Bronchial smooth muscle cell (primary cell): ENCODE data around the gene NPDC1. TPM values are rescaled to one million over a fixed set of nuclear protein-coding genes. Genes with fewer than 3 reads are reported as not detected.

Source experiments
- total RNA-seq: library from RNA; depleted of rRNA; stranded (reverse); fragments of >200 nt; gene quantifications from 2 replicates; pipeline ENCODE4 v1.2.1, GENCODE V29; 2014

NPDC1 gene, protein sequence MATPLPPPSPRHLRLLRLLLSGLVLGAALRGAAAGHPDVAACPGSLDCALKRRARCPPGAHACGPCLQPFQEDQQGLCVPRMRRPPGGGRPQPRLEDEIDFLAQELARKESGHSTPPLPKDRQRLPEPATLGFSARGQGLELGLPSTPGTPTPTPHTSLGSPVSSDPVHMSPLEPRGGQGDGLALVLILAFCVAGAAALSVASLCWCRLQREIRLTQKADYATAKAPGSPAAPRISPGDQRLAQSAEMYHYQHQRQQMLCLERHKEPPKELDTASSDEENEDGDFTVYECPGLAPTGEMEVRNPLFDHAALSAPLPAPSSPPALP
- total RNA-seq, result 11.5 and 13.1 TPM in 2 replicates

DNA sequence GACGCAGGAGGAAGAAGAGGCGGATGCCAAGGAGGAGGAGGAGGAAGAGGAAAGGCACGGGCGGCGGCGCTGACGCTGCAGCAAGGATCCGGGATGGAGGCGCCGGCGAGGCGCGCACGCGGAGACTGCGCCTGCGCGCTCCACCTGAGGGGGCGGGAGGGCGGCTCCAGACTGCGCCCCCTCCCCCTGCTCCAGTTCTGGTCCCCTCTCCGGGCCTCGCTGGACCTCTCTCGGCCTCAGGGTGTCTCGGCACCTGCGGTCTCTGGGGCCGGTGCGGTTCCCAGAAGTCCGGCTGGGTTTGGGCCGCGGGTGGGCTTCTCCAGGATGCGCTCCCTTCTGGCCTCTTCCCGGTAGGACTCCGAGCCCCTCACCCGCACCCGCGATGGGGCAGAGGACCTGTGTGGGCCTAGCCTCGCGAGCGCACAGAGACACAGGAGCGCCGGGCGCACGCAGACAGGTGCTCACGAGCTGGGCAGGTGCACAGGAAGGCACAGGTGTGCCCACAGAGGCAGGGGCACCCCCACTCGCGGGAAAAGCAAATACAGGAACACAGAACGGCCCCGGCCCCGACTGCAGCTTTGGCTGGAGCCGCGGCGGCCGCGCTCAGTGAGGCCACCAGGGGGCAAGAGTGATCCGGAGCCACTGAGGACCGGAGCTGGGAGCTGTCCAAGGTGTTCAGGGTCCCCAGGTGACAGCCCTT is at the start of gene NPDC1:
Gene NPDC1 (minus strand): TSS at position 90 of the 700 bp plus-strand sequence. CDS start 188 bp downstream, outside the sequence.

GRCh38 chr9:137086531-137087408 is 40.8 kb upstream of the NPDC1 start, which contains the start of gene MAN1B1:
Gene MAN1B1 (plus strand): TSS chr9:137086985. CDS start chr9:137087000, 15 bp downstream.

DNA sequence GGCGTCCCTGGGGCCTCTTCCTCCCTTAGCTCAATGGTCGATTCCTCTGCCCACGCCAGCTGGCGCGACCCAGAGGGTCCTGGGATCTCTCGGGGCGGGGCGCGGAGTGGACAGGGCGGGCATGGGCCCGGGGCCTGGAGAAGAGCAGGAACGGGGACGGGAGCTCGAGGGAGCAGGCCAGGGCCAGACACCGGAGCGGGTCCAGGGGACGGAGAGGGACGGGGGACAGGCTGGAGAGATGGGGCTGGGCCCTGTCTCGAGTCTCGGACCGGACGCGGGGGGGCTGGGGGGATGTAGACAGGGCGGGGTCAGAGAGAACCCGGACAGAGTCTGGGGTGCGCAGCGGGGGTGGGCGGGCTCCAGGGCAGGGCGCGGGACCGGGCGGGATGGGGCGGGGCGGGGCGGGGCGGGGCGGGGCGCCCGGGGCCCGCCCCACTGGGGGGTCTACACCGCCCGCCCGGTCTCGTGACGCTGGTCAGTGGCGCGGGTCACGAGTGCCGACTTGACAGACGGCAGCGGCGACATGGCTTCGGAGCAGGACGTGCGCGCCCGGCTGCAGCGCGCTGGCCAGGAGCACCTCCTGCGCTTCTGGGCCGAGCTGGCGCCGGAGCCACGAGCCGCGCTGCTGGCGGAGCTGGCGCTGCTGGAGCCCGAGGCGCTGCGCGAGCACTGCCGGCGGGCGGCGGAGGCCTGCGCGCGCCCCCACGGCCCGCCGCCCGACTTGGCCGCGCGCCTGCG is 31.2 kb upstream of the NPDC1 start, which contains the start of gene UAP1L1:
Gene UAP1L1 (plus strand): TSS at position 508 of the 738 bp plus-strand sequence. CDS start 16 bp downstream, at position 524.

DNA sequence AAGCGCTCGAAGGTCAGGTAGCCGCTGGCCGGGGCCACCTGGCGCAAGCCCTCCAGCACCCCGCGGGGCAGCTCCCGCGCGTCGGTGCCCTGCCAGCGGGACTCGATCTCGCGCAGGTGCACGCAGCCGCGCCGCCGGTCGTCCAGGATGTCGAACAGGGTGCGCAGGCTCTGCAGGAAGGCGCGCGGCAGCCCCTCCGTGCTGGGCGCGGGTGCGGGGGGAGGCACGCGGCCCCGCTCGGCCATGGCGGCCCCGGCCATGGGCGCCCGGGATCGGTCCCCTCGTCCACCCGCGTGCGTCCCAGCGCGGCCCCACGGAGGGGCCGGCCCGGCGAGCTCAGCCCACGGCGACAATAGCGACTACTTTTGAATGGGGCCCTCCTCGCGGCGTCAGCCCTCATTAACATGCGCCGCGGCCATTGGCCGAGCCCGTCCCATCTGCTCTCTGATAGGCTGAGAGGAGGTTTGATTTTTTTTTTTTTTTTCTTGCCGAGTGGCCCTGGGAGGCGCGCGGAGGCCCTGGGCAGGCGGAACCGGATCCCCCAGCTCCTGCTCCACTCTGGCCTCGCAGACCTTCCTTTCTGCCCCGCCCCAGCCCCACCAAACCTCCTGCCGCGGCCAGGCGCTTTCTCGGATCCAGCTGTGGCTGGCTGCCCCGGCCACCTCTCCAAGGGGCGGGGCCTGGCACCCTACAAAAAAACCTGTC is 24.4 kb upstream of the NPDC1 start, which contains the start of gene SAPCD2:
Gene SAPCD2 (minus strand): TSS at position 357 of the 705 bp plus-strand sequence. CDS start 97 bp downstream, at position 260.

DNA sequence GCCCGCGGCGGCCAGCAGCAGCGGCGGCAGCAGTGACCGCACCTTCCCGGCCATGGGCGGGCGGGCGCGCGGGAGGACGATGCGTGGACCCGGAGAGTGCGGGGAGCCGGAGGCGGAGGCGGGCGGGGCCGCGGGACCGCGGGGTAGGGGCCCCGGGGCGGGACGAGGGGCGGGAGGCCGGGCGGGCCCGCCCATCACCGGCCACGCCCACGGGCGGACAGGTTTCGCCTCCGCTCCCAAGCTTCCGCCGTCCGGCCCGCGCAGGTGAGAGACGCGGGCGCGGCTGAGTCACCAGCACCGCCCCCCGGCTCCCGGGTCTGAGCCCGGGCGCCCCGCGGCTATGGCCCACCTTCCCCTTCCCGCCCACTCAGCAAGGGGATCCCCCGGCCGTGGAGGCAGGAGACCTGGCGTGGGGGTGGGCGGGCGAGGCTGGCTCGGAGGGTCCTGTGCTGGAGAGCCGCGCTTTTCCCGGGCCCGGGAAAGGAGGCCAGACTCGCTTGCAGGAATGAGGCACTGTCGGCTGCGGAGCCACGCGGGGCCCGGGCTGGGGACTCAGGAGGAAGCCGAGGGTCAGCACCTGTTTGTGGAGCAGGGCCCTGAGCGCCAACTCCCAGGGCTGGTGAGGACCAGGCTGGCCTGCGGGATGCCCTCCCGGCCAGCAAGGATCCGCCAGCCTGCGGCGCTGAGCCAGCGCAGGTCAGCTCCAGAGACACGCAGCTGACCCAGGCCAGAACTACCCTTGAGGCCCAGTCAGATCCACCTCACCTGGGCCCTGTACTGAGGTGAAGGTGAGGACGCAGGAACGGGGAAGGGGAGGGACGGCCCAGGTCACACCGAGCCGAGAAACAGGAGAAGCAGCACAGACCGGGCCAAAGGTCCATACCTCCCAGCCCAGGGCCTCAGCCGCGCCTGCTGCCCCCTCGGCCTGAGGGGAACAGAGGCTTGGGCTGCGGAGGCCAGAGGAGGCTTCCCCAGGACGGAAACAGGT is 8.3 kb upstream of the NPDC1 start, which contains the start of gene ENTPD2:
Gene ENTPD2 (minus strand): TSS at position 118 of the 988 bp plus-strand sequence. CDS start 64 bp downstream, at position 54.

GRCh38 chr9:137031904-137032640 is 13.9 kb downstream of the NPDC1 start, which contains the start of gene FUT7:
Gene FUT7 (minus strand): TSS chr9:137032088. CDS start chr9:137031991, 97 bp downstream.

GRCh38 chr9:137027369-137028262 is 18.4 kb downstream of the NPDC1 start, which contains the start of gene ABCA2:
Gene ABCA2 (minus strand): TSS chr9:137028237. CDS start chr9:137028140, 97 bp downstream.

DNA sequence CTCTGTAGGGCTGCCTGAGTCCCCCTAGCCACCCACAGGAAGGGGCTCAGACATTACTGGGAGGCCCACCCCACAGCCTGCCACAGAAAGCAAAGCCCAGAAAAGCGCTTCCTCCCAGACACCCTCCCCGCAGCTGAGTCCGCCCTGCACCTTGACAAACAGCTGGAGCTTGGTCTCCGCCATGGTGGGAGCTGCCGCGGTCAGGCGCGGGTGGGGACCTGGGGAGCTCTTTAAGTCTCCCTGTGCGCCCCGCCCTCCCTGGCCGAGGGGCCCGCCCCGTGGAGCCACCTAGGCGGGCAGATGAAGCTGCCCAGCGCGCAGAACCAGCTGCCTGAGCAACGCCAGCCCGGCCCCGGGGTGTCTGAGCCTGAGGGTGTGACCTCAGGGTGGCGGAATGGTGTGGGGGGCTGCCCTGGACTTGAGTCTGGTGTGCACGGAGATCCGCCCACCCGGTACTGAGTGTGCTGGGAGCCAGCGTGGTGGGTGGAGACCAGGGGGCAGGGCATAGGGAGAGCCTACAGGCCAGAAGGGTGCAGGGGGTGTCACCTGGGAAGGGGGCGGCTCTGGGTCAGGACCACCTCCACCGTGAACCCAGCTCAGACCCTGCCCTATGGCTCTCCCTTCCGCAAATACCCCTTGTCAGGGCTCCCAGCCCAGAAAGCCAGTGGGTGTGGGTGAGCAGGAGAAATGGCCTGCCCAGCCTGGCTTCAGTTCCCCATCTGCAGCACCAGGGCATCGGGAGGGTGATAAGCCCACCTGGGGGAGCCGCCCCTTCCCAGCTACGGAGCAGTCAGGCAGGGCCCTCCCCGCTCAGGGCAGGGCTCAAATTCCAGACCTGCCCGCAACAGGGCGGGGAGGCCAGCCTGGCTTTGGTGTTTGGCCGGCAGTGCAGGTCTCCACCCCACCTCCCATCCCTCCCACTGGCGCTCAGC is 49.4 kb downstream of the NPDC1 start, which contains the start of gene CLIC3:
Gene CLIC3 (minus strand): TSS at position 208 of the 932 bp plus-strand sequence. CDS start 25 bp downstream, at position 183.

DNA sequence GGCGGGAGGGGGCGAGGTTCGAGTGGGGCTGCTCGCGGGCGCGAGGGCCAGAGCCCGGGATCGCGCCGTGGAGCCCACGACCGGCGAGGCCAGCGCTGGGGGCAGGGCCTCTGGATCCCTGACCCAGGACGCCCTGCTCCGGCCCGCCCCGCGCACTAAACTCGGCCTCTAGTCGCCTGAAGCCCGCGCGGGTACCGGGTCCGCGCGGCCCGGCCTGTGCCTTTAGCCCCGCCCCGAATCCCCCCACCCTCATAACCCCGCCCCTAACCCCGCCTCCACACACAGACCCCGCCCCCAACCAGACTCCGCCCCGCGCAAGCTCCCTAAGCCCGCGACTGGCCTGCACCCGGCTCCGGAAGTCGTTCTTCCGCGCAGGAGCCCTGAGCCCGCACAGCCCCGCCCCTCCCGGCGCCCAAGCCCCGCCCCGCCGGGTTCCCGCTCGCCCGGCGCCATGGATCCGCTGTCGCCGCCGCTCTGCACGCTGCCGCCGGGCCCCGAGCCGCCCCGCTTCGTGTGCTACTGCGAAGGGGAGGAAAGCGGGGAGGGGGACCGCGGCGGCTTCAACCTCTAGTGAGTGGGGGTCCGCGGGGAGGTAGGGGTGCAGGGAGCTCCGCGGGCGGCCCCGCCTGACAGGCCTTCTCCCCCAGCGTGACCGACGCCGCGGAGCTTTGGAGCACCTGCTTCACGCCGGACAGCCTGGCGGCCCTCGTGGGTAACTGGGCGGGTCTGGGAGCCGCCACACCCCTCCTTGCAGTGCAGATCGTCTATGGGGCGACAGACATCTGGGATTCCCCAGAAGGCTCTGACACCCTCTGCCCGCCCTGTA is 53.8 kb downstream of the NPDC1 start, which contains the start of gene PAXX:
Gene PAXX (plus strand): TSS at position 430 of the 826 bp plus-strand sequence. CDS start 22 bp downstream, at position 452.

Other genes starting within 250 kb of the NPDC1 start
- gene CCDC183, start 249.8 kb downstream of the NPDC1 start, total RNA-seq, result 0.32 and 0.43 TPM in 2 replicates
- 54.9 and 57.4 TPM in 2 replicates for gene RABL6, start 238.2 kb downstream of the NPDC1 start, total RNA-seq
- 0.95 and 1.5 TPM in 2 replicates for gene AJM1, start 203.7 kb downstream of the NPDC1 start, total RNA-seq
- 177 and 292 TPM in 2 replicates for gene PHPT1, start 196.8 kb downstream of the NPDC1 start, total RNA-seq
- 0.32 and 1.1 TPM in 2 replicates for gene MAMDC4, start 193.8 kb downstream of the NPDC1 start, total RNA-seq
- 386 and 552 TPM in 2 replicates for gene EDF1, start 179.9 kb downstream of the NPDC1 start, total RNA-seq
- gene TRAF2, start 159.7 kb downstream of the NPDC1 start, total RNA-seq, result 6.0 and 9.2 TPM in 2 replicates
- gene FBXW5, start 101.4 kb downstream of the NPDC1 start, total RNA-seq, result 107 and 184 TPM in 2 replicates
- 0.32 and 0.69 TPM in 2 replicates for gene C8G, start 100.9 kb downstream of the NPDC1 start, total RNA-seq
- not detected in 2 replicates for gene LCN12, start 93.9 kb downstream of the NPDC1 start, total RNA-seq
- gene PTGDS, start 68.7 kb downstream of the NPDC1 start, total RNA-seq, result 0.79 and 6.0 TPM in 2 replicates
- gene LCNL1, start 63.2 kb downstream of the NPDC1 start, total RNA-seq, result 0.16 and 0.34 TPM in 2 replicates
- 5.8 and 8.5 TPM in 2 replicates for gene PAXX, start 53.8 kb downstream of the NPDC1 start, total RNA-seq
- gene CLIC3, start 49.6 kb downstream of the NPDC1 start, total RNA-seq, result 6.8 and 8.2 TPM in 2 replicates
- gene ABCA2, start 17.9 kb downstream of the NPDC1 start, total RNA-seq, result 14.2 and 23.9 TPM in 2 replicates
- not detected in 2 replicates for gene FUT7, start 14.1 kb downstream of the NPDC1 start, total RNA-seq
- under 0.01 TPM in 1 of 2 replicates, not detected in the other for gene ENTPD2, start 7.9 kb upstream of the NPDC1 start, total RNA-seq
- 0.26 and 0.47 TPM in 2 replicates for gene SAPCD2, start 24.4 kb upstream of the NPDC1 start, total RNA-seq
- 16.2 and 18.1 TPM in 2 replicates for gene UAP1L1, start 31.3 kb upstream of the NPDC1 start, total RNA-seq
- gene MAN1B1, start 40.8 kb upstream of the NPDC1 start, total RNA-seq, result 73.7 and 76.9 TPM in 2 replicates
- gene DPP7, start 68.6 kb upstream of the NPDC1 start, total RNA-seq, result 67.8 and 115 TPM in 2 replicates
- gene GRIN1, start 93.0 kb upstream of the NPDC1 start, total RNA-seq, result under 0.01 TPM in 1 of 2 replicates, not detected in the other
- gene LRRC26, start 123.9 kb upstream of the NPDC1 start, total RNA-seq, result not detected in 2 replicates
- not detected in 2 replicates for gene TMEM210, start 125.9 kb upstream of the NPDC1 start, total RNA-seq
- gene ANAPC2, start 142.4 kb upstream of the NPDC1 start, total RNA-seq, result 27.1 and 29.3 TPM in 2 replicates
- 58.4 and 64.2 TPM in 2 replicates for gene SSNA1, start 142.5 kb upstream of the NPDC1 start, total RNA-seq
- 3.9 and 5.4 TPM in 2 replicates for gene TPRN, start 154.6 kb upstream of the NPDC1 start, total RNA-seq
- gene TMEM203, start 159.5 kb upstream of the NPDC1 start, total RNA-seq, result 26.8 and 30.9 TPM in 2 replicates
- gene NDOR1, start 159.5 kb upstream of the NPDC1 start, total RNA-seq, result 2.2 and 2.3 TPM in 2 replicates
- gene RNF208, start 176.1 kb upstream of the NPDC1 start, total RNA-seq, result 0.09 and 0.16 TPM in 2 replicates
- gene CYSRT1, start 179.0 kb upstream of the NPDC1 start, total RNA-seq, result 0.17 and 0.63 TPM in 2 replicates
- gene RNF224, start 181.3 kb upstream of the NPDC1 start, total RNA-seq, result 0.09 TPM in 1 of 2 replicates, not detected in the other
- not detected in 2 replicates for gene SLC34A3, start 184.7 kb upstream of the NPDC1 start, total RNA-seq
- gene TUBB4B, start 195.1 kb upstream of the NPDC1 start, total RNA-seq, result 84.7 and 125 TPM in 2 replicates
- gene STPG3, start 205.1 kb upstream of the NPDC1 start, total RNA-seq, result 0.16 TPM in 1 of 2 replicates, not detected in the other
- 39.2 and 49.2 TPM in 2 replicates for gene NELFB, start 209.2 kb upstream of the NPDC1 start, total RNA-seq
- gene TOR4A, start 231.5 kb upstream of the NPDC1 start, total RNA-seq, result 5.8 and 11.5 TPM in 2 replicates